Panc1 (cell line): ENCODE results near the gene ABHD14A. TPM values are rescaled to one million over a fixed set of nuclear protein-coding genes. Genes with fewer than 3 reads are reported as not detected.

Experiments
- ATAC-seq: fragments of 200-7000 bp; cut with Tn5 transposase; 2 replicates; pipeline ENCODE4 v1.9.1; 2020; ENCODE audit warnings: mild to moderate bottlenecking, moderate library complexity
- BruUV-seq: library from RNA; stranded (reverse); fragments of 400-500 nt; replicated peaks from 2 replicates; lab custom pipeline; 2021; lab: Mats Ljungman, UMichigan
- CTCF ChIA-PET: fragments of 300-600 bp; sonication (Branson Sonifier 250); formaldehyde crosslinking; loops from one replicate; lab custom pipeline; 2022; ENCODE audit warnings: antibody characterized with exemption; lab: Charles Lee
- POLR2A ChIA-PET: fragments of 300-600 bp; sonication (Branson Sonifier 250); formaldehyde crosslinking; loops from one replicate; lab custom pipeline; 2022; ENCODE audit warnings: antibody characterized with exemption; lab: Charles Lee
- DNase-seq: peaks from one replicate; pipeline ENCODE4 v3.0.0-alpha.2; 2010; ENCODE audit warnings: low read depth, low spot score
- H3K27ac ChIP-seq: 2 replicates; pipeline ENCODE4 v1.5.1; 2011; ENCODE audit warnings: mild to moderate bottlenecking, low read length, inconsistent platforms
- H3K27me3 ChIP-seq: fragments of 200-500 bp; sonication (Bioruptor generic); 2 replicates; pipeline ENCODE4 v1.6.0; 2014; ENCODE audit warnings: low read length, inconsistent platforms; ENCODE audit not compliant: control insufficient read depth, insufficient read depth
- H3K36me3 ChIP-seq: fragments of 200-500 bp; sonication (Bioruptor generic); 2 replicates; pipeline ENCODE4 v1.5.1; 2014; ENCODE audit warnings: inconsistent platforms, mild to moderate bottlenecking, low read length, moderate library complexity; ENCODE audit not compliant: control insufficient read depth, insufficient read depth
- H3K4me1 ChIP-seq: 2 replicates; pipeline ENCODE4 v1.5.1; 2011; ENCODE audit warnings: inconsistent platforms, mild to moderate bottlenecking, low read length, moderate library complexity; ENCODE audit not compliant: control insufficient read depth, insufficient read depth
- H3K4me3 ChIP-seq, 2 experiments: 2 replicates each; pipeline ENCODE4 v1.5.1; 2011 to 2012; ENCODE audit warnings: low read depth in 2 of 2, low read length in 2 of 2, mild to moderate bottlenecking in 2 of 2, inconsistent platforms in 1 of 2, moderate library complexity in 1 of 2
- H3K9me3 ChIP-seq: fragments of 200-500 bp; sonication (Bioruptor generic); 2 replicates; pipeline ENCODE4 v1.5.1; 2014; ENCODE audit warnings: low read depth, mild to moderate bottlenecking, inconsistent platforms, low read length, moderate library complexity; ENCODE audit not compliant: control insufficient read depth, insufficient read depth
- POLR2AphosphoS5 ChIP-seq: IDR thresholded peaks from 2 replicates; pipeline ENCODE4 v1.6.1; 2012; ENCODE audit warnings: mild to moderate bottlenecking, low read depth, low read length, moderate library complexity
- SIN3A ChIP-seq: IDR thresholded peaks from 2 replicates; pipeline ENCODE4 v1.6.1; 2012; ENCODE audit warnings: low read depth, mild to moderate bottlenecking, low read length, moderate library complexity, borderline replicate concordance; ENCODE audit not compliant: insufficient read depth
- TCF7L2 ChIP-seq: IDR thresholded peaks from 2 replicates; pipeline ENCODE4 v1.6.1; 2011; ENCODE audit warnings: mild to moderate bottlenecking, low read depth, low read length, inconsistent platforms
- in situ Hi-C: cut with HindIII; loops from 2 replicates; pipeline ENCODE4 v1.10.0; 2016; ENCODE audit warnings: low sequenced_read_pairs, low pct_unique_long_range_greater_than_20kb
- intact Hi-C: fragments of 100-400 bp; cut with micrococcal nuclease; formaldehyde crosslinking; loops from one replicate; pipeline ENCODE4 v1.10.0; 2022; ENCODE audit not compliant: unreplicated experiment
- total RNA-seq: library from RNA; stranded (reverse); gene quantifications from one replicate; pipeline ENCODE4 v1.2.1, GENCODE V29; 2021; ENCODE audit not compliant: unreplicated experiment
- TF ChIP-seq, protein P1 (sequence below), 2 experiments: IDR thresholded peaks; 2 replicates each; pipeline ENCODE4 v1.6.1; 2011 to 2012; ENCODE audit warnings: low read depth in 2 of 2, control low read depth in 1 of 2, low read length in 1 of 2, mild to moderate bottlenecking in 1 of 2, moderate library complexity in 1 of 2; ENCODE audit not compliant: insufficient read depth in 1 of 2
- TF ChIP-seq, protein P2 (sequence below): fragments of 450-650 bp; IDR thresholded peaks from 2 replicates; pipeline ENCODE4 v1.5.1; 2017; ENCODE audit warnings: mild to moderate bottlenecking

ABHD14A gene
- total RNA-seq, 1 experiment from 2014 or later, result 11.3 TPM

DNA sequence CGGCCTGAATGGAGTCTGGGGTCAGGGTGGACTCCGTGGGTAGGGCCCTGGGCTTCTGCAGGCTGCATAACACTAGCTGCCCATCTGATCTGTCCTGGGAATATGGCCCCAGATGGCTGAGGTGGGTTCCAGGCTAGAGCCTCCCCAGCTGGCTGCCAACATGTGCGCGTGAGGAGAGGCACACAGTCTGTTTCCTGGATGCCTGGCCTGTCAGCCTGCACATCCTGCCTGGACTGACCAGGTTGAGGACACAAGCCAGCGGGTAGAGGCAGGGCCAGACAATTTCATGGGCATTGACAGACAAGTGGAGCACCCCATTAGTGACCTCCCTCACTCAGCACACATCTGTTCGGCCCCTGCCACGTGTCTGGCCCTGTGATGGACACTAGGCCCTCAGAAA, 50.6 kb downstream of the ABHD14A start:
- intact Hi-C loops, result no loop called here
- TF ChIP-seq, protein P1, sequence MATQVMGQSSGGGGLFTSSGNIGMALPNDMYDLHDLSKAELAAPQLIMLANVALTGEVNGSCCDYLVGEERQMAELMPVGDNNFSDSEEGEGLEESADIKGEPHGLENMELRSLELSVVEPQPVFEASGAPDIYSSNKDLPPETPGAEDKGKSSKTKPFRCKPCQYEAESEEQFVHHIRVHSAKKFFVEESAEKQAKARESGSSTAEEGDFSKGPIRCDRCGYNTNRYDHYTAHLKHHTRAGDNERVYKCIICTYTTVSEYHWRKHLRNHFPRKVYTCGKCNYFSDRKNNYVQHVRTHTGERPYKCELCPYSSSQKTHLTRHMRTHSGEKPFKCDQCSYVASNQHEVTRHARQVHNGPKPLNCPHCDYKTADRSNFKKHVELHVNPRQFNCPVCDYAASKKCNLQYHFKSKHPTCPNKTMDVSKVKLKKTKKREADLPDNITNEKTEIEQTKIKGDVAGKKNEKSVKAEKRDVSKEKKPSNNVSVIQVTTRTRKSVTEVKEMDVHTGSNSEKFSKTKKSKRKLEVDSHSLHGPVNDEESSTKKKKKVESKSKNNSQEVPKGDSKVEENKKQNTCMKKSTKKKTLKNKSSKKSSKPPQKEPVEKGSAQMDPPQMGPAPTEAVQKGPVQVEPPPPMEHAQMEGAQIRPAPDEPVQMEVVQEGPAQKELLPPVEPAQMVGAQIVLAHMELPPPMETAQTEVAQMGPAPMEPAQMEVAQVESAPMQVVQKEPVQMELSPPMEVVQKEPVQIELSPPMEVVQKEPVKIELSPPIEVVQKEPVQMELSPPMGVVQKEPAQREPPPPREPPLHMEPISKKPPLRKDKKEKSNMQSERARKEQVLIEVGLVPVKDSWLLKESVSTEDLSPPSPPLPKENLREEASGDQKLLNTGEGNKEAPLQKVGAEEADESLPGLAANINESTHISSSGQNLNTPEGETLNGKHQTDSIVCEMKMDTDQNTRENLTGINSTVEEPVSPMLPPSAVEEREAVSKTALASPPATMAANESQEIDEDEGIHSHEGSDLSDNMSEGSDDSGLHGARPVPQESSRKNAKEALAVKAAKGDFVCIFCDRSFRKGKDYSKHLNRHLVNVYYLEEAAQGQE (IDR thresholded peaks at IDR 0.05; ENCODE audit: insufficient read depth in 1 of 2, low read depth in 2 of 2, low read length in 1 of 2), result no peak
- TF ChIP-seq POLR2AphosphoS5 (no peak), SIN3A (no peak), TCF7L2 (no peak)
- TF ChIP-seq, protein P2, sequence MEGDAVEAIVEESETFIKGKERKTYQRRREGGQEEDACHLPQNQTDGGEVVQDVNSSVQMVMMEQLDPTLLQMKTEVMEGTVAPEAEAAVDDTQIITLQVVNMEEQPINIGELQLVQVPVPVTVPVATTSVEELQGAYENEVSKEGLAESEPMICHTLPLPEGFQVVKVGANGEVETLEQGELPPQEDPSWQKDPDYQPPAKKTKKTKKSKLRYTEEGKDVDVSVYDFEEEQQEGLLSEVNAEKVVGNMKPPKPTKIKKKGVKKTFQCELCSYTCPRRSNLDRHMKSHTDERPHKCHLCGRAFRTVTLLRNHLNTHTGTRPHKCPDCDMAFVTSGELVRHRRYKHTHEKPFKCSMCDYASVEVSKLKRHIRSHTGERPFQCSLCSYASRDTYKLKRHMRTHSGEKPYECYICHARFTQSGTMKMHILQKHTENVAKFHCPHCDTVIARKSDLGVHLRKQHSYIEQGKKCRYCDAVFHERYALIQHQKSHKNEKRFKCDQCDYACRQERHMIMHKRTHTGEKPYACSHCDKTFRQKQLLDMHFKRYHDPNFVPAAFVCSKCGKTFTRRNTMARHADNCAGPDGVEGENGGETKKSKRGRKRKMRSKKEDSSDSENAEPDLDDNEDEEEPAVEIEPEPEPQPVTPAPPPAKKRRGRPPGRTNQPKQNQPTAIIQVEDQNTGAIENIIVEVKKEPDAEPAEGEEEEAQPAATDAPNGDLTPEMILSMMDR, result no peak
- Histone ChIP-seq H3K4me1 (no peaks in the 10 kb centered on the region), H3K9me3 (no peaks in the 10 kb centered on the region), H3K36me3 (no peaks in the 10 kb centered on the region), H3K27me3 (no peaks in the 10 kb centered on the region), H3K27ac (no peak overlapping the region), H3K4me3 (no peak overlapping the region)
- in situ Hi-C loops, result no loop called here
- ChIA-PET CTCF (no interaction called here), POLR2A (no interaction called here)
- no TSS peak for BruUV-seq
- no peak for DNase-seq
- ATAC-seq, result no peak

DNA sequence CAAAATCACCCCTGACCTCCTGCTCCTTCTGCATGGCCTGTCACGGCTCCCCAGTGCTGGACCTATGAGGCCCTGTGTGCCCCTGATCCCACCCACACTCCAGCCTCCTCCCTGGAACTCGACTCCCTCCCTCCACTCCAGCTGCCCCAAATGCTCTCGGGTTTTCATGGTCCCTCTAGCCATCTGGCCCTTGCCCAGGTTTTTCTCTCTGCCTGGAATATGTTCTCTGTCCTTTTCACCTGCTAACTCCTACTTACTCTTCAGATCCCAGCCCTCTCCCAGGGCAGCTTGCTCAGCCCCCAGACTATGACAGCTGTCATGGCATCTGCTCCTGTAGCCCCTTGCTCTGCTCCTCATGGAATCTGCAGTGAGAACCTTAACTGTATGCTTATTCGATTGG, 51.2 kb downstream of the ABHD14A start:
- no peak for DNase-seq
- no peak for TF ChIP-seq SIN3A
- no peak for TF ChIP-seq POLR2AphosphoS5
- TF ChIP-seq, protein P2, result no peak
- TF ChIP-seq, protein P1 (IDR thresholded peaks at IDR 0.05; ENCODE audit: insufficient read depth in 1 of 2, low read depth in 2 of 2, low read length in 1 of 2), result no peak
- no peak for TF ChIP-seq TCF7L2
- CTCF ChIA-PET, result no interaction called here
- Histone ChIP-seq H3K27ac (no peak overlapping the region), H3K36me3 (no peaks in the 10 kb centered on the region), H3K27me3 (no peaks in the 10 kb centered on the region), H3K4me1 (no peaks in the 10 kb centered on the region), H3K9me3 (no peaks in the 10 kb centered on the region), H3K4me3 (no peak overlapping the region)
- intact Hi-C loops, result no loop called here
- in situ Hi-C loops, result no loop called here
- BruUV-seq, result no TSS peak
- no peak for ATAC-seq
- POLR2A ChIA-PET, result no interaction called here
